Right ventricle myocardium inferior (tissue), 1 donor: ENCODE results near the gene INS. TPM values are rescaled to one million over a fixed set of nuclear protein-coding genes. Genes with fewer than 3 reads are reported as not detected.

Experiments
- ATAC-seq: fragments of 200-7000 bp; cut with Tn5 transposase; one replicate; pipeline ENCODE4 v1.9.1; 2020; ENCODE audit warnings: mild to moderate bottlenecking, moderate library complexity
- DNase-seq: peaks from one replicate; pipeline ENCODE4 v3.0.0; 2021; ENCODE audit errors: missing footprints
- intact Hi-C: fragments of 100-400 bp; cut with DNase I; formaldehyde crosslinking; loops from one replicate; pipeline ENCODE4 v1.11.0; 2022
- microRNA-seq: library from miRNA; unstranded; fragments of <30 nt; microRNA quantifications from one replicate; pipeline ENCODE4 v1.2.0, GENCODE V29; 2020
- total RNA-seq: library from RNA; stranded (reverse); fragmentation: NEBNext Ultra II Directional; extraction: Animal tissue kit (Norgen Biotek cat#: 25700); gene quantifications from one replicate; pipeline ENCODE4 v1.2.1, GENCODE V29; 2021
- donor health status: DM: no; HTN: yes; CAD: no; lungs with severe emphysema.

Gene INS
- total RNA-seq, 1 donor from 2014 or later, result not detected

DNA sequence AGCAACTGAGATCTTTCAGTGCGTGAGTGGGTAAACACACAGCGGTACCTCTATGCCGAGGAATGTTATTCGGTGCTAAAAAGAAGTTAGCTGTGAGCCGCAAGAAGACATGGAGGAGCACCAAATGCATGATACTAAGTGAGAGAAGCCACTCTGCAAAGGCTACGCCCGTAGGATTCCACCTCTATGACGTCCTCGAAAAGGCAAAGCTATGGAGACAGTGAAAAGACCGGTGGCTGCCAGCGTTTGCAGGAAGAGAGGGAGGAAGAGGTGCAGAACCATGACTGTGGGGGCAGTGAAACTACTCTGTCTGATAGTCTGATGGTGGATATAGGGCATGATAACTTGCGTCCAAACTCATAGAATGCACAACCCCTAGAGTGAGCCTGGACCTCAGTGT, 50.5 kb downstream of the INS start:
- intact Hi-C loops, result no loop called here
- ATAC-seq (no peak), DNase-seq (no peak)

Small RNAs within 50 kb of the gene (microRNA-seq; reads per million reads assigned to microRNA genes)
- not detected for gene MIR4686
- 65.4 reads per million, percentile 46 among the genes with 10 or more reads in this experiment for gene MIR483

Other genes with a start within 250 kb of the INS start
- 36.3 TPM for gene TNNT3, start 241.5 kb downstream of the INS start, total RNA-seq
- gene MRPL23, start 213.9 kb downstream of the INS start, total RNA-seq, result 107 TPM
- gene H19, start 163.4 kb downstream of the INS start, total RNA-seq, result 611 TPM
- 80.9 TPM for gene IGF2, start 21.8 kb downstream of the INS start, total RNA-seq
- gene TH, start 10.6 kb upstream of the INS start, total RNA-seq, result not detected
- 0.24 TPM for gene ASCL2, start 109.4 kb upstream of the INS start, total RNA-seq
- 47.1 TPM for gene C11orf21, start 140.7 kb upstream of the INS start, total RNA-seq
- gene TSPAN32, start 140.8 kb upstream of the INS start, total RNA-seq, result 15.0 TPM
- 531 TPM for gene CD81, start 216.1 kb upstream of the INS start, total RNA-seq
- gene TSSC4, start 239.5 kb upstream of the INS start, total RNA-seq, result 31.4 TPM